GM19043 (cell line): ENCODE data around the gene MIX23.

Experiments
- ATAC-seq: cut with Tn5 transposase; IDR thresholded peaks from one replicate; pipeline ENCODE4 v1.9.1; 2021; ENCODE audit warnings: low read depth; ENCODE audit not compliant: unreplicated experiment

MIX23 gene

GRCh38 chr3:122353215-122353614 lies 29.8 kb downstream of the MIX23 start:
- ATAC-seq = no peak

GRCh38 chr3:122351612-122352011 lies 31.4 kb downstream of the MIX23 start:
- ATAC-seq = no peak

DNA sequence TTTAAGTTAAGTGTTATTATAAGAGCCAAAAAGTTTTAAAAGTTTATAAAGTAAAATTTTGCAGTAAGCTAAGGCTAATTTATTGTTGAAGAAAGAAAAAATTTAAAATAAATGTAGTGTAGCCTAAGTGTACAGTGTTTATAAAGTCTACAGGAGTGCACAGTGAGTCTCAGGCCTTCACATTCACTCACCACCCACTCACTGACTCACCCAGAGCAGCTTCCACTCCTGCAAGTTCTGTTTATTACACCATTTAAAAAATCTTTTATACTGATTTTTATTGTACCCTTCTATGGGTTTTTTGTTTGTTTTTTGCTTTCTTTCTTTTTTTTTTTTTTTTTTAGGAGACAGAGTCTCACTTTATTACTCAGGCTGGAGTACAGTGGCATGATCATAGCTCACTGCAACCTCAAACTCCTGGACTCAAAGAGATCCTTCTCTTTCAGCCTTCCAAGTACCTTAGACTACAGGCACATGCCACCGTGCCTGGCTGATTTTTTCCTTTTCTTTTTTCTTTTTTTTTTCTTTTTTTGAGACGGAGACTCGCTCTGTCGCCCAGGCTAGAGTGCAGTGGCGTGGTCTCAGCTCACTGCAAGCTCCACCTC lies 32.1 kb downstream of the MIX23 start:
- ATAC-seq = no peak

- no peak for ATAC-seq
Measured at GRCh38 chr3:122349171-122349570, 33.9 kb downstream of the MIX23 start.

GRCh38 chr3:122343654-122344053 lies 39.4 kb downstream of the MIX23 start:
- no peak for ATAC-seq

- ATAC-seq = no peak
Measured at GRCh38 chr3:122342803-122343202, 40.2 kb downstream of the MIX23 start.

DNA sequence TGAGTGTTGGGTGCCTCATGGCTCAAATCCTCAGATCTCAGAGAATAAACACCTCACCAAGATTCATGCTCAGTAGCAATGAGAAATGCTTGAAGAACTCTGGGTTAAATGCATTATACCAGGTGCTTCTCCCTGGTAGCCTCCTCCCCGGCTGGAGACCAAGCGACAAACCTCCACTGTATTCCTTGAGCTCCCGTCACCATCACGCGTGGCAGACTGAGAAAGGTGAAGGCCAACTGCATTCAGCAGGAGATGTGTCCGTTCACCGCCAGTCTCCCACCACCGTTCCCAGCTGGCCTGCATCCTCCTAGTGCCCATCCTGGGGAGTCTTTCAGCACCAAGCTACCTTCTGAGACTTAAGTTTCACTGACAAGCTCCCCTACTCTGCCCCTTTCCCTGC lies 50.5 kb downstream of the MIX23 start:
- ATAC-seq = no peak

DNA sequence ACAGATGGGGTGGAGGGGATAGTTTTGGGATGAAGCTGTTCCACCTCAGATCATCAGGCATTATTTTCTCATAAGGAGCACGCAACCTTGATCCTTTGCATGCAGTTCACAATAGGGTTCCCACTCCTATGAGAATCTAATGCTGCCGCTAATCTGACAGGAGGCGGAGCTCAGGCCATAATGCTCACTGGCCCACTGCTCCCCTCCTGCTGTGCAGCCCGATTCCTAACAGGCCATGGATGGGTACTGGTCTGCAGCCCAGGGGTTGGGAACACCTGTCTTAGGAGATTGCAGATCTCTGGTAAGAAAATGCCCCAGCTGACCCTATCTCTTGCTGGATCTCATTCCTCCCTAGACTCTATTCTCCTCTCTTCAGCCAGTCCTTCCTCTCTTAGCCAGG lies 51.1 kb downstream of the MIX23 start:
- ATAC-seq = no peak

- no peak for ATAC-seq
Measured at GRCh38 chr3:122325769-122326168, 57.3 kb downstream of the MIX23 start.

GRCh38 chr3:122324871-122325323 lies 58.1 kb downstream of the MIX23 start, which contains the start of gene CSTA:
CSTA (plus strand) TSS chr3:122325248; CDS start chr3:122325293, 45 bp downstream.
- no peak for ATAC-seq

GRCh38 chr3:122322095-122323075 lies 60.6 kb downstream of the MIX23 start:
- no peak for ATAC-seq

- no peak for ATAC-seq
Measured at GRCh38 chr3:122318620-122319019, 64.4 kb downstream of the MIX23 start.

- no peak for ATAC-seq
Measured at GRCh38 chr3:122316368-122316767, 66.7 kb downstream of the MIX23 start.

- no peak for ATAC-seq
Measured at GRCh38 chr3:122315619-122316018, 67.4 kb downstream of the MIX23 start.

GRCh38 chr3:122314228-122314876 lies 68.7 kb downstream of the MIX23 start:
- no peak for ATAC-seq

DNA sequence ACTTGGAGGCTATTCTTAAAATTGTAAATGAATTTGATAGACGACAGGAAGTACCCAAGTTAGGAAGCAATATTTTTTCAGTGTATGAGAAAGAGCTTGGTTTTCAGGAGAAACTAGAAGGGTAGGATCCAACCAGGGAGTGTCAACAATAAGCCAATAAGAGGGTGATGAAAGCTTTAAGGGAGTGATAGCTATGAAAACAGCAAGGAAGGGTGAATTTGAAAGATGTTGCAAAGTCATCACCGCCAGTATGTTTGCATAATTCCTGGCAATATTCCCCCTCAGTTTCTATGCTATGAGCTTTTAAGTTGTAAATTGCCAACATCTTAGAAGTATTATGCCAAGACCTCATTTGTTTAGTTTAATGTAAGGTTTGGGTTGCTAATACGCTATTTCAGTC lies 69.8 kb downstream of the MIX23 start:
- ATAC-seq = no peak

DNA sequence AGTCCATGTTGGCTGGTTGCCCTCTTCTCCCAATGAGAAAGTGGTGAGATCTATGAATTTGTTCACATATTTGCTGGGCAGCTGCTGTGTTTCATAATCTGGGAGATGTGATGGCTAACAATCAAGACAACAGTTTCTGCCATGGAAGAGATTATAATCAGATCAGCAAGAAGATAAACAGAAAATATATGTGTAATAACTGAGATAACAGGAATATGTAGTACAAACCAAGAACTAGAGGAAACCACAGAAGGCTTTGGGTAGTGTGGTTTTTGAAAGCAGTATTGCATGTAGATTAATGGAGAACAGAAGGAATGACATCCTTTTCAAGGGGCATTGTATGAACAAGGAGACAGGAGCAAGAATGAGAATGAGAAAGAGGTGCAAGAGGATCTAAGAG lies 70.2 kb downstream of the MIX23 start:
- no peak for ATAC-seq

GRCh38 chr3:122310361-122310760 lies 72.7 kb downstream of the MIX23 start:
- ATAC-seq = no peak
